Transverse colon (tissue), 4 donors: ENCODE measurements around the gene TGOLN2. TPM values are rescaled to one million over a fixed set of nuclear protein-coding genes. Genes with fewer than 3 reads are reported as not detected.

Source experiments
- DNase-seq: peaks from one replicate; pipeline ENCODE4 v3.0.0-alpha.2; 2019
- H3K27ac ChIP-seq, 4 donors: fragments of 200-600 bp; sonication (generic); 2 replicates each; pipeline ENCODE4 v1.5.1; 2016 to 2018; ENCODE audit warnings: inconsistent platforms in 4 of 4
- H3K27me3 ChIP-seq: fragments of 200-600 bp; sonication (generic); 2 replicates; pipeline ENCODE4 v1.5.1; 2017; ENCODE audit warnings: inconsistent platforms
- H3K36me3 ChIP-seq, 4 donors: fragments of 200-600 bp; sonication (generic); 2 replicates each; pipeline ENCODE4 v1.5.1; 2017 to 2019; ENCODE audit warnings: inconsistent platforms in 4 of 4
- H3K4me1 ChIP-seq, 4 donors: fragments of 200-600 bp; sonication (generic); 2 replicates each; pipeline ENCODE4 v1.5.1; 2017 to 2020; ENCODE audit warnings: inconsistent platforms in 4 of 4
- H3K4me3 ChIP-seq, 4 donors: fragments of 200-600 bp; sonication (generic); 1 replicate in 1 of 4; 2 replicates in 3 of 4; pipeline versions ENCODE4 v1.5.1 to v1.6.1; 2017 to 2019; ENCODE audit warnings: inconsistent platforms in 4 of 4
- H3K9me3 ChIP-seq, 2 donors: fragments of 200-600 bp; sonication (generic); 2 replicates each; pipeline ENCODE4 v1.5.1; 2017 to 2019; ENCODE audit warnings: inconsistent platforms in 2 of 2
- CTCF ChIP-seq, 5 experiments: fragments of 200-600 bp in 3 of 5; fragments of 450-650 bp in 2 of 5; sonication (generic) in 3 of 5; IDR thresholded peaks; 1 replicate in 2 of 5; 2 replicates in 3 of 5; pipeline ENCODE4 v1.5.1; 2016 to 2017; ENCODE audit warnings: antibody characterized with exemption in 5 of 5, inconsistent platforms in 3 of 5, mild to moderate bottlenecking in 2 of 5, moderate library complexity in 1 of 5
- EP300 ChIP-seq: sonication (generic); formaldehyde crosslinking; IDR thresholded peaks from one replicate; pipeline ENCODE4 v1.6.1; 2017; ENCODE audit warnings: antibody characterized with exemption, low read depth
- POLR2A ChIP-seq: fragments of 450-650 bp; IDR thresholded peaks from one replicate; pipeline ENCODE4 v1.6.1; 2016; ENCODE audit warnings: antibody characterized with exemption, mild to moderate bottlenecking, moderate library complexity
- POLR2AphosphoS5 ChIP-seq, 3 donors: sonication (generic); formaldehyde crosslinking; IDR thresholded peaks; one replicate each; pipeline ENCODE4 v1.6.1; 2016; ENCODE audit warnings: antibody characterized with exemption in 3 of 3
- WGBS, 2 donors: methylation state at CpG; one replicate each; pipeline ENCODE4 v1.1.5; 2018; ENCODE audit warnings: low coverage in 1 of 2; 5-methylcytosine and 5-hydroxymethylcytosine counted together
- in situ Hi-C, 4 donors: fragments of 200-750 bp; cut with MboI; loops; one replicate each; pipeline versions ENCODE4 v1.15.0 to v1.15.1; 2017; ENCODE audit warnings: low sequenced_read_pairs in 3 of 4, low pct_ligation_motif_present in 1 of 4, low pct_unique_long_range_greater_than_20kb in 1 of 4
- intact Hi-C: fragments of 100-400 bp; cut with DNase I; formaldehyde crosslinking; loops from one replicate; pipeline ENCODE4 v1.15.1; 2023; ENCODE audit warnings: low total_unique reads
- total RNA-seq, 4 donors: library from RNA; depleted of rRNA; stranded (reverse); fragments of >200 nt; gene quantifications; one replicate each; pipeline ENCODE4 v1.1.0, GENCODE V29; 2016

Gene TGOLN2
- total RNA-seq, 4 donors from 2014 or later = 113 to 234 (median 232) TPM

DNA sequence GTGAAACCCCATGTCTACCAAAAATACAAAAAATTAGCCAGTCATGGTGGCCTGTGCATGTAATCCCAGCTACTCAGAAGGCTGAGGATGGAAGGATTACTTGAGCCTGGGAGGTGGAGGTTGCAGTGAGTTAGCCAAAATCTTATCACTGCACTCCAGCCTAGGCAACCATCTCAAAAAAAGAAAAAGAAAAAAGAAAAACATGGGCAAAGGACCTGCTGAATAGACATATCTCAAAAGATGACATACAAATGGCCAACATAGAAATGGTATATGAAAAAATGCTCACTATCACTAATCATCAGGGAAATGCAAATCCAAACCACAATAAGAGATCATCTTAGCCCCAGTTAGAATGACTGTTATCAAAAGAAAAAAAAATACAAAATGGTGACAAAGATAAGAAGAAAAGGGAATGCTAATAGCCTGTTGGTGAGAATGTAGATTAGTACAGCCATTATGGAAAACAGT lies 1.4 kb upstream of the TGOLN2 start:
- TF ChIP-seq EP300 (no peak), POLR2AphosphoS5 (IDR thresholded peaks at IDR 0.05) (no peak), POLR2A (no peak), CTCF (IDR thresholded peaks at IDR 0.05) (no peak)
- no peak overlapping the region for H3K4me3 ChIP-seq
- intact Hi-C loops = no loop called here
- peaks cover 18 to 40% (median 33%) of the 10 kb centered on the region in 4 donors for H3K4me1 ChIP-seq
- no peak for DNase-seq
- peaks cover 0 to 5% (median 0%) of the 10 kb centered on the region in 4 donors for H3K36me3 ChIP-seq
- H3K27me3 ChIP-seq = no peaks in the 10 kb centered on the region
- in situ Hi-C loops = no loop called here
- no peak overlapping the region for H3K27ac ChIP-seq
- H3K9me3 ChIP-seq = no peaks in the 10 kb centered on the region

DNA sequence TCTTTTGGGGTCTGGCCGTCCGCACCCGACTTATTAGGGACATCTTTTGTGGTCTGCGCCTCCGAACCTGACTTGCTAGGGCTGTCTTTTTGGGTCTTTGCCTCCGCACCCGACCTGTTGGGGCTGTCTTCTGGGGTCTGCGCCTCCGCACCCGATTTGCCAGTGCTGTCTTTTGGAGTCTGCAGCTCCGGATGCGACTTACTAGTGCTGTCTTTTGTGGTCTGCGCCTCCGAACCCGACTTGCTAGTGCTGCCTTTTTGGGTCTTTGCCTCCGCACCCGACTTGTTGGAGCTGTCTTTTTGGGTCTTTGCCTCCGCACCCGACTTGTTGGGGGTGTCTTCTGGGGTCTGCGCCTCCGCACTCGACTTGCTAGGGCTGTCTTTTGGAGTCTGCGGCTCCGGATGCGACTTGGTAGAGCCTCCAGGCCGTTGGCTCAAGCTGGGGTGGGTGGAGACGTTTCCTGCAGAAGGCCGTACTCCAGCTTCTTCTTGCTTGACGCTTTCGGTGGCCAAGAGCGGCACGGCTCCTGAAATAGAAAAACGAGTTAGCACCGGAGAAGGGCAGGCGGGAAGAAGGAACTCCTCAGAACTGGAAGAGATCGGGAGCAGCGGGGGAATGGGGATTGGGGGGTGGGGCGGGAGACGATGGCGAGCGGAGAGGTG lies 498 bp downstream of the TGOLN2 start:
- Histone ChIP-seq H3K27ac (peak overlapping the region; percentile 91 to 100 (median 97)), H3K9me3 (no peaks in the 10 kb centered on the region), H3K4me3 (peak overlapping the region; percentile 40 to 99 (median 84)), H3K4me1 (peaks cover 21 to 59% (median 40%) of the 10 kb centered on the region in 4 donors), H3K36me3 (peaks cover 0 to 24% (median 9%) of the 10 kb centered on the region in 4 donors), H3K27me3 (no peaks in the 10 kb centered on the region)
- in situ Hi-C loops (no loop called here), intact Hi-C loops (no loop called here)
- WGBS, 2 donors = 2% methylated on average over 33 of the region's 41 CpGs; no CpG with 5 or more reads in 1 of the 2 donors
- DNase-seq = peak; percentile 62
- TF ChIP-seq POLR2AphosphoS5 (IDR thresholded peaks at IDR 0.05) (no peak), EP300 (no peak), POLR2A (no peak), CTCF (IDR thresholded peaks at IDR 0.05) (no peak)

GRCh38 chr2:85326406-85327159 lies 1.2 kb downstream of the TGOLN2 start:
- Histone ChIP-seq H3K27ac (peak overlapping the region; percentile 91 to 100 (median 97)), H3K27me3 (no peaks in the 10 kb centered on the region), H3K4me3 (peak overlapping the region; percentile 40 to 99 (median 84)), H3K9me3 (no peaks in the 10 kb centered on the region), H3K36me3 (peaks cover 0 to 31% (median 12%) of the 10 kb centered on the region in 4 donors), H3K4me1 (peaks cover 21 to 66% (median 42%) of the 10 kb centered on the region in 4 donors)
- in situ Hi-C loops (no loop called here), intact Hi-C loops (no loop called here)
- 0 to 13% methylated on average over 5 to 31 of the region's 32 CpGs for WGBS, 2 donors
- peak; percentile 51 for DNase-seq
- peak; percentile 5 to 20 (median 10) for TF ChIP-seq POLR2AphosphoS5 (IDR thresholded peaks at IDR 0.05)
- no peak for TF ChIP-seq CTCF (IDR thresholded peaks at IDR 0.05)
- peak; percentile 20 for TF ChIP-seq POLR2A

- H3K36me3 ChIP-seq = peaks cover 0 to 42% (median 17%) of the 10 kb centered on the region in 4 donors
- H3K4me3 ChIP-seq = peak overlapping the region; percentile 40 to 99 (median 84)
These were observed 2.4 kb downstream of the TGOLN2 start for GRCh38 chr2:85325466-85325811.

More at GRCh38 chr2:85325466-85325811, 2.4 kb downstream of the TGOLN2 start:
- Histone ChIP-seq H3K9me3 (no peaks in the 10 kb centered on the region), H3K27me3 (no peaks in the 10 kb centered on the region), H3K4me1 (peaks cover 21 to 73% (median 42%) of the 10 kb centered on the region in 4 donors), H3K27ac (peak overlapping the region; percentile 91 to 100 (median 97))
- WGBS, 2 donors = 42% methylated on average over 9 of the region's 9 CpGs; no CpG with 5 or more reads in 1 of the 2 donors
- no peak for DNase-seq
- in situ Hi-C loops = no loop called here
- no peak for TF ChIP-seq POLR2AphosphoS5 (IDR thresholded peaks at IDR 0.05)
- TF ChIP-seq POLR2A = no peak
- TF ChIP-seq EP300 = no peak
- no peak for TF ChIP-seq CTCF (IDR thresholded peaks at IDR 0.05)
- intact Hi-C loops = no loop called here
